Endothelial cell of umbilical vein (primary cell): ENCODE measurements around the gene CRELD2. TPM values are rescaled to one million over a fixed set of nuclear protein-coding genes. Genes with fewer than 3 reads are reported as not detected.

ENCODE experiments used
- BruUV-seq: library from RNA; stranded (reverse); fragments of 400-500 nt; replicated peaks from 2 replicates; lab custom pipeline; 2021; lab: Mats Ljungman, UMichigan
- CTCF ChIA-PET: fragments of 300-600, 350-600 bp; sonication (Branson Sonifier 250); formaldehyde crosslinking; loops from one replicate; lab custom pipeline; 2021; ENCODE audit warnings: antibody characterized with exemption, inconsistent platforms; lab: Charles Lee
- POLR2A ChIA-PET: fragments of 300-600, 350-600 bp; sonication (Branson Sonifier 250); formaldehyde crosslinking; loops from one replicate; lab custom pipeline; 2021; ENCODE audit warnings: antibody characterized with exemption, inconsistent platforms; lab: Charles Lee
- DNase-seq: peaks from one replicate; pipeline ENCODE4 v3.0.0-alpha.2; 2011; ENCODE audit warnings: low read depth, low spot score
- FAIRE-seq: peaks from 2 replicates; lab custom pipeline; 2011; peaks lifted over from hg19 to GRCh38; lab: Jason Lieb, UNC
- H2AFZ ChIP-seq: 2 replicates; pipeline ENCODE4 v1.6.0; 2012; ENCODE audit warnings: low read depth, low read length, control low read depth, inconsistent platforms
- H3K27ac ChIP-seq: 2 replicates; pipeline ENCODE4 v1.5.1; 2011; ENCODE audit warnings: low read depth, mild to moderate bottlenecking, control low read depth, low read length, moderate library complexity; ENCODE audit not compliant: insufficient read depth
- H3K27me3 ChIP-seq, 2 experiments: 2 replicates each; pipeline versions ENCODE4 v1.6.0 to v1.6.1; 2011; ENCODE audit warnings: low read length in 2 of 2, mixed read lengths in 1 of 2; ENCODE audit not compliant: control insufficient read depth in 2 of 2, insufficient read depth in 2 of 2
- H3K36me3 ChIP-seq, 2 experiments: 2 replicates in 1 of 2; 3 replicates in 1 of 2; pipeline ENCODE4 v1.5.1; 2011; ENCODE audit warnings: low read length in 2 of 2, mild to moderate bottlenecking in 1 of 2, moderate library complexity in 1 of 2; ENCODE audit not compliant: control insufficient read depth in 2 of 2, insufficient read depth in 2 of 2; ENCODE audit errors: extremely low read depth in 1 of 2
- H3K4me1 ChIP-seq: 3 replicates; pipeline ENCODE4 v1.5.1; 2011; ENCODE audit warnings: mild to moderate bottlenecking, low read length; ENCODE audit not compliant: control insufficient read depth, insufficient read depth; ENCODE audit errors: extremely low read depth
- H3K4me2 ChIP-seq: 2 replicates; pipeline ENCODE4 v1.6.1; 2011; ENCODE audit warnings: low read length, control low read depth, mixed read lengths; ENCODE audit not compliant: insufficient read depth
- H3K4me3 ChIP-seq, 3 experiments: fragments of 200-600 bp in 1 of 3; sonication (generic), shearing (Covaris generic) in 1 of 3; replicated peaks in 1 of 3; 2 replicates each; pipeline ENCODE4 v1.5.1; 2011 to 2016; ENCODE audit warnings: control low read depth in 3 of 3, low read length in 3 of 3, mild to moderate bottlenecking in 2 of 3, inconsistent platforms in 1 of 3, low read depth in 1 of 3, moderate library complexity in 1 of 3; ENCODE audit not compliant: insufficient read depth in 1 of 3
- H3K79me2 ChIP-seq: 2 replicates; pipeline ENCODE4 v1.6.0; 2012; ENCODE audit warnings: low read length, inconsistent platforms; ENCODE audit not compliant: control insufficient read depth, insufficient read depth
- H3K9ac ChIP-seq: replicated peaks from 2 replicates; pipeline ENCODE3; 2011; ENCODE audit warnings: low read length, control low read depth; ENCODE audit not compliant: insufficient read depth; ENCODE audit errors: extremely low read depth
- H3K9me1 ChIP-seq: replicated peaks from 3 replicates; pipeline ENCODE4 v1.6.0; 2011; ENCODE audit warnings: mild to moderate bottlenecking, low read length; ENCODE audit not compliant: control insufficient read depth, insufficient read depth; ENCODE audit errors: extremely low read depth
- H3K9me3 ChIP-seq: replicated peaks from 2 replicates; pipeline ENCODE4 v1.5.1; 2012; ENCODE audit warnings: low read length, inconsistent platforms; ENCODE audit not compliant: control insufficient read depth, insufficient read depth
- H4K20me1 ChIP-seq: replicated peaks from 2 replicates; pipeline ENCODE3; 2011; ENCODE audit warnings: mild to moderate bottlenecking, low read length; ENCODE audit not compliant: control insufficient read depth, insufficient read depth; ENCODE audit errors: extremely low read depth
- EZH2 ChIP-seq: IDR thresholded peaks from 2 replicates; pipeline ENCODE4 v1.6.1; 2012; ENCODE audit warnings: borderline replicate concordance, low read depth, mild to moderate bottlenecking, moderate library complexity, low read length, inconsistent platforms; ENCODE audit not compliant: severe bottlenecking
- FOS ChIP-seq: IDR thresholded peaks from 2 replicates; pipeline ENCODE4 v1.6.1; 2011; ENCODE audit warnings: mild to moderate bottlenecking, low read length, moderate library complexity, borderline replicate concordance; ENCODE audit not compliant: insufficient read depth
- GATA2 ChIP-seq: IDR thresholded peaks from 2 replicates; pipeline ENCODE4 v1.7.0; 2011; ENCODE audit warnings: low read depth, mild to moderate bottlenecking, moderate library complexity, mixed read lengths, low read length; ENCODE audit not compliant: insufficient read length, insufficient read depth
- JUN ChIP-seq: IDR thresholded peaks from 2 replicates; pipeline ENCODE4 v1.6.1; 2011; ENCODE audit warnings: borderline replicate concordance, low read depth; ENCODE audit not compliant: insufficient read length, insufficient read depth
- MYC ChIP-seq: IDR thresholded peaks from one replicate; pipeline ENCODE4 v1.6.1; 2011; ENCODE audit warnings: mild to moderate bottlenecking, low read depth, low read length
- POLR2A ChIP-seq: IDR thresholded peaks from 2 replicates; pipeline ENCODE4 v1.6.1; 2012; ENCODE audit warnings: low read depth, mild to moderate bottlenecking, control low read depth, low read length
- POLR2AphosphoS5 ChIP-seq: IDR thresholded peaks from 2 replicates; pipeline ENCODE4 v1.6.1; 2012; ENCODE audit warnings: low read depth, mild to moderate bottlenecking, control low read depth, low read length, moderate library complexity; ENCODE audit not compliant: insufficient read depth
- dilution Hi-C: fragments of 300-500 bp; cut with MboI; formaldehyde crosslinking; loops from one replicate; pipeline ENCODE4 v1.15.0; 2019; ENCODE audit warnings: low sequenced_read_pairs; ENCODE audit not compliant: extremely low pct_ligation_motif_present
- intact Hi-C: fragments of 100-400 bp; cut with micrococcal nuclease; formaldehyde crosslinking; loops from one replicate; pipeline ENCODE4 v1.10.0; 2022
- polyA plus RNA-seq, 4 experiments: library from polyadenylated mRNA; depleted of rRNA in 3 of 4; stranded (reverse) in 3 of 4; unstranded in 1 of 4; fragments of >200 nt; gene quantifications; 2 replicates each; pipeline versions ENCODE4 v1.2.1 to v1.2.3, GENCODE V29; 2011 to 2012; ENCODE audit warnings: missing spikeins in 1 of 4
- total RNA-seq: library from RNA; stranded (reverse); gene quantifications from 2 replicates; pipeline ENCODE4 v1.2.3, GENCODE V29; 2021
- TF ChIP-seq, protein P1 (sequence below), 2 donors: IDR thresholded peaks; 1 replicate in 1 of 2; 2 replicates in 1 of 2; pipeline ENCODE4 v1.5.1; 2011; ENCODE audit warnings: low read length in 2 of 2, mild to moderate bottlenecking in 2 of 2, moderate library complexity in 2 of 2, control low read depth in 1 of 2, inconsistent platforms in 1 of 2, low read depth in 1 of 2; ENCODE audit not compliant: insufficient read depth in 1 of 2; ENCODE audit errors: extremely low read depth in 1 of 2
- TF ChIP-seq, protein P2 (sequence below): IDR thresholded peaks from 2 replicates; pipeline ENCODE4 v1.6.1; 2011; ENCODE audit not compliant: insufficient read depth, insufficient read length

CRELD2 gene
- total and polyA plus RNA-seq, 2 donors (not counting 3 experiments of a cell fraction or from before 2014, with no cell fraction given), result 71.0 to 86.3 TPM

DNA sequence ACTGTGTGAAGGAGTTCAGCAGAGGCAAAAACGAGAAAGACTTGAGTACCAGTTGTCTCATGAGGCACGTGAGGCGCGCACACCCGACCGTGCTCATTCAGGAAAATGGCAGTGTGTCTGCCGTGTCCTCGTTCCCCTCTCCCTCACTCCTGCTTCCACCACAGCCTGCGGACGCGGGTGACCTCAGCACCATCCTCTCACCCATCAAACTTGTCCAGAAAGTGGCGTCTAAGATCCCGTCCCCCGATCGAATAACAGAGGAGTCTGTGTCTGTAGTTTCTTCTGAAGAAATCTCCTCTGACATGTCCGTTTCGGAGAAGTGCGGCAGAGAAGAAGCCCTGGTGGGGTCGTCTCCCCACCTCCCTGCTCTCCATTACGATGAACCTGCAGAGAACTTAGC is 34.4 kb upstream of the CRELD2 start:
- no peak for FAIRE-seq
- dilution Hi-C loops, result no loop called here
- Histone ChIP-seq H3K4me2 (no peak overlapping the region), H2AFZ (no peak overlapping the region), H3K9me3 (no peaks in the 10 kb centered on the region), H3K27ac (no peak overlapping the region), H3K27me3 (no peaks in the 10 kb centered on the region), H4K20me1 (no peaks in the 10 kb centered on the region), H3K9me1 (no peaks in the 10 kb centered on the region), H3K36me3 (peaks cover 4 to 31% of the 10 kb centered on the region in 2 experiments), H3K4me3 (no peak overlapping the region), H3K9ac (no peak overlapping the region), H3K4me1 (peaks cover 13% of the 10 kb centered on the region), H3K79me2 (peaks cover 74% of the 10 kb centered on the region)
- intact Hi-C loops, result no loop called here
- CTCF ChIA-PET, result no interaction called here
- DNase-seq, result no peak
- no TSS peak for BruUV-seq
- TF ChIP-seq GATA2 (no peak), MYC (no peak), POLR2AphosphoS5 (no peak)
- TF ChIP-seq, protein P1, sequence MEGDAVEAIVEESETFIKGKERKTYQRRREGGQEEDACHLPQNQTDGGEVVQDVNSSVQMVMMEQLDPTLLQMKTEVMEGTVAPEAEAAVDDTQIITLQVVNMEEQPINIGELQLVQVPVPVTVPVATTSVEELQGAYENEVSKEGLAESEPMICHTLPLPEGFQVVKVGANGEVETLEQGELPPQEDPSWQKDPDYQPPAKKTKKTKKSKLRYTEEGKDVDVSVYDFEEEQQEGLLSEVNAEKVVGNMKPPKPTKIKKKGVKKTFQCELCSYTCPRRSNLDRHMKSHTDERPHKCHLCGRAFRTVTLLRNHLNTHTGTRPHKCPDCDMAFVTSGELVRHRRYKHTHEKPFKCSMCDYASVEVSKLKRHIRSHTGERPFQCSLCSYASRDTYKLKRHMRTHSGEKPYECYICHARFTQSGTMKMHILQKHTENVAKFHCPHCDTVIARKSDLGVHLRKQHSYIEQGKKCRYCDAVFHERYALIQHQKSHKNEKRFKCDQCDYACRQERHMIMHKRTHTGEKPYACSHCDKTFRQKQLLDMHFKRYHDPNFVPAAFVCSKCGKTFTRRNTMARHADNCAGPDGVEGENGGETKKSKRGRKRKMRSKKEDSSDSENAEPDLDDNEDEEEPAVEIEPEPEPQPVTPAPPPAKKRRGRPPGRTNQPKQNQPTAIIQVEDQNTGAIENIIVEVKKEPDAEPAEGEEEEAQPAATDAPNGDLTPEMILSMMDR (IDR thresholded peaks at IDR 0.05; ENCODE audit: extremely low read depth in 1 of 2, insufficient read depth in 1 of 2, low read depth in 1 of 2, low read length in 2 of 2), result no peak
- POLR2A ChIA-PET, result no interaction called here

DNA sequence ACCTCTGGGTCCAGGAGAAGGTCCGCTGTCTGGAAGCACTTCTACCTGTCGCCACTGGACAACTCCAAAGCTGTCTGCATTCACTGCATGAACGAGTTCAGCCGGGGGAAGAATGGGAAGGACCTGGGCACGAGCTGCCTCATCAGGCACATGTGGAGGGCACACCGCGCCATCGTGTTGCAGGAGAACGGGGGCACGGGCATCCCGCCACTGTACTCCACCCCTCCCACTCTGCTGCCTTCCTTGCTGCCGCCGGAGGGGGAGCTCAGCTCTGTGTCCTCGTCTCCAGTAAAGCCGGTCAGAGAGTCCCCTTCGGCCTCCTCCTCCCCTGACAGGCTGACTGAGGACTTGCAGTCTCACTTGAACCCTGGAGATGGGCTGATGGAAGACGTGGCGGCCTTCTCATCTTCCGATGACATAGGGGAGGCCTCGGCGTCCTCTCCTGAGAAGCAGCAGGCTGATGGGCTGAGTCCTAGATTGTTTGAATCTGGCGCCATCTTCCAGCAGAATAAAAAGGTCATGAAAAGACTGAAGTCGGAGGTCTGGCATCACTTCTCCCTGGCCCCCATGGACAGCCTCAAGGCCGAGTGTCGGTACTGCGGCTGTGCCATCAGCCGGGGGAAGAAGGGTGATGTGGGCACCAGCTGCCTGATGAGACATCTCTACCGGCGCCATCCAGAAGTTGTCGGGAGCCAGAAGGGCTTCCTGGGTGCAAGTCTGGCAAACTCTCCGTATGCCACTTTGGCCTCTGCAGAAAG is 33.8 kb upstream of the CRELD2 start:
- no peak overlapping the region for H3K4me2 ChIP-seq
- ChIA-PET CTCF (no interaction called here), POLR2A (no interaction called here)
- peaks cover 13% of the 10 kb centered on the region for H3K4me1 ChIP-seq
- H3K9me1 ChIP-seq, result no peaks in the 10 kb centered on the region
- intact Hi-C loops, result no loop called here
- no peak for FAIRE-seq
- BruUV-seq, result no TSS peak
- dilution Hi-C loops, result no loop called here
- H3K9me3 ChIP-seq, result no peaks in the 10 kb centered on the region
- TF ChIP-seq, protein P1 (IDR thresholded peaks at IDR 0.05; ENCODE audit: extremely low read depth in 1 of 2, insufficient read depth in 1 of 2, low read depth in 1 of 2, low read length in 2 of 2), result no peak
- no peak for TF ChIP-seq GATA2
- no peak for TF ChIP-seq POLR2AphosphoS5
- no peak for TF ChIP-seq FOS
- no peak for TF ChIP-seq MYC
- no peak for TF ChIP-seq POLR2A
- TF ChIP-seq, protein P2, sequence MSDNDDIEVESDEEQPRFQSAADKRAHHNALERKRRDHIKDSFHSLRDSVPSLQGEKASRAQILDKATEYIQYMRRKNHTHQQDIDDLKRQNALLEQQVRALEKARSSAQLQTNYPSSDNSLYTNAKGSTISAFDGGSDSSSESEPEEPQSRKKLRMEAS, result no peak
- TF ChIP-seq JUN, result no peak
- TF ChIP-seq EZH2, result no peak
- H2AFZ ChIP-seq, result no peak overlapping the region
- no peak overlapping the region for H3K9ac ChIP-seq
- H3K79me2 ChIP-seq, result peaks cover 70% of the 10 kb centered on the region
- no peaks in the 10 kb centered on the region for H4K20me1 ChIP-seq
- no peaks in the 10 kb centered on the region for H3K27me3 ChIP-seq
- H3K27ac ChIP-seq, result no peak overlapping the region
- H3K4me3 ChIP-seq, result no peak overlapping the region
- DNase-seq, result no peak
- peaks cover 4 to 36% of the 10 kb centered on the region in 2 experiments for H3K36me3 ChIP-seq
